GM18873 (cell line): ENCODE measurements around the gene ZNF106.

ENCODE experiments used
- ATAC-seq: cut with Tn5 transposase; IDR thresholded peaks from one replicate; pipeline ENCODE4 v1.9.1; 2021; ENCODE audit warnings: mild to moderate bottlenecking, moderate library complexity, moderate number of reproducible peaks; ENCODE audit not compliant: unreplicated experiment, low FRiP score

Gene ZNF106

DNA sequence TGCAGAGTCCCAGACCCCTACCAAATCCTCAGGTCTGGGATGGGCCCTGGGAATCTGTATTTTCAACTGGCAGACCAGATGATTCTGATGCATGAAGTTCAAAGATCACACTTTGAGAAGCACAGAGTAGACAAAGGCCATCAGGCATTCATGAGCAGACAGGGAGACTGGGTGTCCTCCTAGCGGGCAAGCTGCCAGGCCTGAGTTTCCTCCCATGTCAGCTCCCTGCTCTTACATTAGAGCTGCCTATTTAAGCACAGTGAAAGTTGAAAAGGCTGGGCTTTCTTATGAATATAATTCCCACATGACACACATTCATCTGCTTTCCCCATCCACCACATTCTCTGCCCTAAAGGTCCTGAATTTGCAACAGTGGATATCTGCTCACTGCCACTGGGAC, 117.7 kb downstream of the ZNF106 start:
- no peak for ATAC-seq

DNA sequence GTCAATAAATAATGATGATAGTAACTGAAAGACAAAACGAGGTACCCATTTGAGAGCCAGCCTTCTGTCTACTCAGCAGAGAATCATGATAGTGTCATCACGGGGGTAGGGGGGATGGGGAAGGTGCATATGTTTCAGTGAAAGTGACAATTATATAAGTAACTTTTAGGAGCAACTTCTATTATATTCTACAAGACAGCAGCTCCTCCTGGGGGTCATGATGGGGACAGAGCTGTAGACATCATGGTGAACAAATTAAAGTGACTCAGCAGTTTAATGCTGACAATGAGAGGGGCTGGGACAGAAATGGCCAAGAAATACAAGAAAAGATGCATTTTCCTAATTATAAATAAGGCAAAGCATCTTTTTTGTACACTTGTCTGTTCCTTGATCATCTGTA, 119.8 kb downstream of the ZNF106 start:
- no peak for ATAC-seq

DNA sequence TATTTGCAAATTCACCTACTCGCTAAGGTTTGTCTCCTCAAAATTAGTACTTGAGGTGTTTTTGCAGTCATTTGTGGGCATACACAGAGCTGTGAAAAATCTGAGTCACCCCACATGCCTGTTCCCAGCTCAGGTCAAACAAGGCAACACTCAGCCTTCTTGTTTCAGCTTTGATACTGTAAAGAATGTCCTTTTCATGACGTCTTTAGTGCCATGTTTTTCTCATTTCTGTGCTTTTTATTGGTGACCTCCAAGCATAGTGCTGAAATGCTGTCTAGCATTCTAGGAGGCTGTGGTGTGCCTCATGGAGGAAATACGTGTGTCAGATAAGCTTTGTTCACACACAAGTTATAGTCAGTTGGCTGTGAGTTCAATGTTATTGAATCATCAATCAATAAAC, 122.8 kb downstream of the ZNF106 start:
- ATAC-seq = no peak

DNA sequence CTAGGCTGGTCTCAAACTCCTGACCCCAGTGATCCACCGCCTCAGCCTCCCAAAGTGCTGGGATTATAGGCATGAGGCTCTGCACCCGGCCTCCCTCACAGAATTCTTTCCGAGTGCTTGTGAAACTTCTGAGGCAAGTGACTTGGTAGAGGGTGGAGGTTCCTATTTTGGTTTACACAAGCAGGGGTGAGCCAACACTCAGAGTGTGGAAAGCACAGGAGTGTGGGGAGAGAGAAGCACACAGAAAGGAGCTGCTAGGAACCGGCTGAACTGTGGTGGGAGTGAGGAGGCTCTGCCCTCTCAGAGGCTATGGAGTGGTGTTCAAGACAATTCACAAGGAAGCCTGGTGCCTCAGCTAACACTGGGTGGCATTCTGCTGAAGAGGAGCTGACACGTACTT, 123.9 kb downstream of the ZNF106 start:
- no peak for ATAC-seq

DNA sequence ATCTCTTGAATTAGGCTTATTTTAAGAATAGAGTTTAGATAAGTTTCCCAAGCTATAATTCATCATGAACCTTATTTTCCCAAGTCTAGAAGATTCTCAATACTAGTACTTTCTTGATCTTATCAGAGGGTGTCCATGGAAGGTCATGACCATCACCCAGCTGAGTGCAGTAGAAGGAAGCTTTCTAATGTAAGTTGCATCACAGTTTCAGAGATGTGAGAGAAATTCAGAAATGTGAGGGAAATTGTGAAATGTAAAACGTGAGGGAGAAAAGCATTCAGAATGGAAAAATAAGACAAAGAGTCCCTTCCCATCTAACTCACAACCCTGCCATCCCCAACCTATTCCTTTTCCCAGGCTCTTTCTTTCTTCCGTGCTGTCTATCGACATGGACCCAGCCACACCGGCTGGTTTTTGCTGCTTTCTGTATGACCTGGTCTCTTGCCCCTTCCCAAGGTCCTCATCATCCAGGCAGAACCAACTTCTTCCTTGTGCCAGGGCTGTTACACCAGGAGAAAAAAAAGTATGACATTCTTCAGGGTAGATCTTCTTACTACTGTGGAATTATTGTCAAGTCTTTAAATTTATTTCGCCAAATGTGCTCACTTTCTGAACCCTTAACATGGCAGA, 124.9 kb downstream of the ZNF106 start:
- ATAC-seq = no peak

DNA sequence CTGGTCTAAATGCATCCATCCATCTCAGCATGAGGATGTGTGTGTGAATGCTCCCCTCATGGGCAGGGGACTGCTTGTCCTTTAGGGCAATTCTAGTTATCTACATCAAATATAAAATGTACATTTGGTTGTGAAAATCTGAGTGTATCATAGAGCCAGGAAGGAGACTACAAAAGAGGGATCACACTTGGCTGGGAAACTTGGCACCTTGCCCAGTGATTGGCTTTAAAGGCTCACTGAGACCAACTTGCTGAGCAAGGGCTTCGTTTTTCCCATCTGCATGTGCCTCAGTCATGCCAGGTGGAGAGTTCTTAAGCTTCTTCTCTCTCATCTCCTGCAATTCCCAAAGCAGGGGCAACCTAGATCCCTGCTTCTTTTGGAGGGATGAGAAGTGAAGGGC, 126.4 kb downstream of the ZNF106 start:
- ATAC-seq = no peak

DNA sequence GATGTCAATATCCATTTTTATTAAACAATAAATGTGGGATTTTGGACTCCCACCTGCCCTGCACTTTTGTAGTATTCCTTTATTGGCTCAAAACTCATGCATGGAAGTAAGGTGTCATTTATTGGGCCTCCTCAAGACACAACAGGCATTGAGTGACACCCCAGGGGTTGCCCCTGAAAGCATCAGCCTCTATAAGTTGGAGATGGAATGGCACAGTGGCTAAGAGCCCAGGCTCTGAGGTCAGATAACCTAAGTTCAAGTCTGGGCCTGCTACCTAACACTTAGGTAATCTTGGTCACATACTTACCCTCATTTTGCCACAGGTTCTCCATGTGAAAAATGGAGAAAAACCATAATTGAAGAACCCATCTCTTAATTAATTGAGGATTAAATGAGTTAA, 127.0 kb downstream of the ZNF106 start:
- no peak for ATAC-seq

DNA sequence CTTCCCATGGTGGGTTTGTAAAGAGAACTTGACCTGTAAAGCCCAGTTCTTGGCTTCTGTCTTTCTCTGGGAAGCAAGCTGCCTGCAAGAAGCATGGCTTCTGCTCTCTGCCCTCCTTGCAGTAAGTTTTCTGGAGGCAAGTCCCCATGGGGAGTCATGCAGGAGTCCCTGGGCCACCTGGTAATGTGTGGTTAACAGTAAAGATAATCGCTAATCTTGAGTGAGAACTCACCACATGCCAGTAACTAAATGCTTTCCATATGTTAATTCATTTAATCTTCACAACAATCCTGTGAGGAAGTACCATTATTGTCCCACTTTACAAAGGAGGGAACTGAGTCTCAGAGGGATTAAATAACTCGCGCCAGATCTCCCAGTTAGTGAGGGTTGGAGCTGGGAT, 127.5 kb downstream of the ZNF106 start:
- ATAC-seq = no peak
